Mononuclear cell (primary cell): ENCODE results near the gene IKZF1. TPM values are rescaled to one million over a fixed set of nuclear protein-coding genes. Genes with fewer than 3 reads are reported as not detected.

Source experiments
- H3K27me3 ChIP-seq: 2 replicates; pipeline ENCODE4 v1.6.0; 2011; ENCODE audit warnings: low read length, control low read depth; ENCODE audit not compliant: insufficient read depth
- H3K4me1 ChIP-seq: 2 replicates; pipeline ENCODE4 v1.5.1; 2011; ENCODE audit warnings: mild to moderate bottlenecking, low read length, control low read depth; ENCODE audit not compliant: insufficient read depth
- H3K4me3 ChIP-seq: 2 replicates; pipeline ENCODE4 v1.5.1; 2011; ENCODE audit warnings: mild to moderate bottlenecking, low read length, moderate library complexity
- H3K9me3 ChIP-seq: 2 replicates; pipeline ENCODE4 v1.5.1; 2011; ENCODE audit warnings: low read depth, mild to moderate bottlenecking, control low read depth, low read length
- total RNA-seq: library from RNA; depleted of rRNA; stranded (reverse); fragments of >200 nt; gene quantifications from one replicate; pipeline ENCODE4 v1.2.3, GENCODE V29; 2012

IKZF1 gene
- total RNA-seq, 1 donor: 231 TPM

- no peak overlapping the region for H3K4me3 ChIP-seq
- H3K4me1 ChIP-seq: peaks cover 100% of the 10 kb centered on the region
- H3K9me3 ChIP-seq: no peaks in the 10 kb centered on the region
These were observed 54.9 kb downstream of the IKZF1 start for GRCh38 chr7:50359258-50359994.

GRCh38 chr7:50359995-50360925 is 55.7 kb downstream of the IKZF1 start:
- no peaks in the 10 kb centered on the region for H3K27me3 ChIP-seq
- no peak overlapping the region for H3K4me3 ChIP-seq
- peaks cover 98% of the 10 kb centered on the region for H3K4me1 ChIP-seq
- H3K9me3 ChIP-seq: no peaks in the 10 kb centered on the region

More at GRCh38 chr7:50359258-50359994, 54.9 kb downstream of the IKZF1 start:
- no peaks in the 10 kb centered on the region for H3K27me3 ChIP-seq

DNA sequence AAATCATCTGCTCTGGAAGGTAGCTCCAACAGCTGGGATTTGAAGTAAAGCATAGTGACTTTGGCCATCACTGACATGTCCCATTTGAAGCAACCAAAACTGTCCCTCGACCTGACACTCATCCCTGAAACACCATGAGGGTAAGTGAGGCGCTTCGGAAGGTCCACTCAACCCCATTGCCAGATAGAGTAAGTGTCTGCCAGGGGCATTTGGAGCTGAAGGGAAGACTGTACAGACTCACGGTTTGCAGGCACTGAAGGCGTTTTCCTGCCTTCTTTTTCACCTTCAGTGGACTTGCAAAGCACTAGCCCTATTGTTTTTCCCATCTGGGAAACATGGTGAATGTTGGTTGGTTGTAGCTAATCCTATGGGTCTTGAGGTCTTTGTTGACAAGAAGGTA is 57.6 kb downstream of the IKZF1 start:
- no peaks in the 10 kb centered on the region for H3K27me3 ChIP-seq
- no peaks in the 10 kb centered on the region for H3K9me3 ChIP-seq
- no peak overlapping the region for H3K4me3 ChIP-seq
- peaks cover 86% of the 10 kb centered on the region for H3K4me1 ChIP-seq

DNA sequence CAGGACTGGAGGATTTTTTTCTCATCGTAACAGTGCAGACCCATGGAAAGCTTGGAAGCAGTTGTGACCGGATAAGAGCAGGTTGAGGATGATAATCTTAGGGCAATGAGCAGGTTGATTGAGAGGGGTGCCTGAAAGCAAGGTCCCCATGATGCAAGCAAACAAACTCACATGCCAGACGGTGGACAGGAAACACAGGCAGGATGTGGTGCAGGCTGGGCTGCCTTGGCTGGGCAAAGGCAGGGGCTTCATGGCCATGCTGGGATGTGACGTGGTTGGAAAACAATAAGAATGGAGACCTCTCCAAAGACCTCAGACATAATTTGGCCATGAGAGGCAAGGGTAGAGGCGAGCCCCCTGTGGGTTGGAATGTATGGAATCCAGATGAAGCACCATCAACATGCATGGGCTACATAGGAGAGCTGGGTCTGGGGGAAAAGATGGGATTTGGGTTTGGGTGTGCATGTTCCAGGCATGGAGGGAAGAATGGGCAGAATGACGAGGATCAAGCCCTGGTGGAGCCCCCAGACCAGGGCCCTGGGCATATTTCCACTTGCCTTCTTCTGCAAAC is 58.3 kb downstream of the IKZF1 start:
- no peaks in the 10 kb centered on the region for H3K9me3 ChIP-seq
- H3K27me3 ChIP-seq: no peaks in the 10 kb centered on the region
- peaks cover 84% of the 10 kb centered on the region for H3K4me1 ChIP-seq
- H3K4me3 ChIP-seq: no peak overlapping the region

DNA sequence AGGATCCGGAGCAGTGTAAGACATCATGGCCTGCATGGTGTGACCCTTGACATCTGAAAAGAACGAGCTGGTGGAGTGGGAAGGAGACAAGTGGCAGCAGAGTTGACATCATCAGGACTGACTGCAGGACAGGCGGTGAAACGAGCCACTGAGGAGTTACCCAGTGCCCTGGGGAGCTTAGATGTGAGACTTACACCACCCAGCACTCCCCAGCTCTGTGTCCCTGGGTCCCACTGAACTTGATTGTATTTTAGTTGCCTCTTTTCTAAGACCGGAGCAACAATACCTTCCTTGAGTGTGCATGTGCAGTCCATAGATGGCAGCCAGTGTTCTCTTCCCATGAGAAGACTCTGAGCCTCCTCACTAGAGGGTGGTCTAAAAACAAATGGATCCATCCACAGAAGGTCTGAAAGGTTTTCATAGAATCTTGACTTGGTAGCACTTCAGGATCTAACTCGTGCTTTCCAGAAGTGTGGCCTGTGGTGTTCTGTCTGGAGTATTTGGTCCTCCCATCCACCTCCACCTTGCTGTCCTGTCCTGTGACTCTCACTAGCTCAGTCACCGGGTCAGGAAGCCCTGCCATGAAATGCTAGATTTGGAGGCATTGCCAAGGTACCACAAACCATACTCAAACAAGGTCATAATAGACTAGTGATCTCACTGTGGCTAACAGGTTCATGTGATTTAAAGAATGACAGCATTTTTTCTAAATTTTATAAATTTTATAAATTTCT is 59.0 kb downstream of the IKZF1 start:
- no peak overlapping the region for H3K4me3 ChIP-seq
- no peaks in the 10 kb centered on the region for H3K27me3 ChIP-seq
- peaks cover 82% of the 10 kb centered on the region for H3K4me1 ChIP-seq
- H3K9me3 ChIP-seq: no peaks in the 10 kb centered on the region

GRCh38 chr7:50364645-50365044 is 60.1 kb downstream of the IKZF1 start:
- no peaks in the 10 kb centered on the region for H3K27me3 ChIP-seq
- no peak overlapping the region for H3K4me3 ChIP-seq
- H3K9me3 ChIP-seq: no peaks in the 10 kb centered on the region
- H3K4me1 ChIP-seq: peaks cover 71% of the 10 kb centered on the region

DNA sequence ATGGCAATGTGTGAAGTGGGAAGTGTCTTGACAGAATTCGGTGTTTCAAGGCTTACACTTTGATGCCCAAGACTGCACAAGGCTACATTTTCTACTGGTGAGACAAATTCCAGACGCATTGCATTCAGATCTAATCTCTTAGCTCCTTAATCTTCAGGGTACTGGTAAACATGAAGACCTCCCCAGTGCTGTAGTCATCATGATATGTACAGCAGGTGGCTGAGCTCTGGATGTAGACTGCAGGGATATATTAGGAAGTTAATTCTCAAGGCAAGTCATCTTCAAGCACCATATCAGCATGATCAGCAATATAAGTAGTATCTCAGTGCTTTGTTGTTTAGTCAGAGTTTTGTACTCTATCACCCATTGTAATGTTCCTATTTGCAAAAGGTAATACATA is 61.8 kb downstream of the IKZF1 start:
- Histone ChIP-seq H3K4me3 (no peak overlapping the region), H3K9me3 (no peaks in the 10 kb centered on the region), H3K4me1 (peaks cover 61% of the 10 kb centered on the region), H3K27me3 (no peaks in the 10 kb centered on the region)

GRCh38 chr7:50367100-50367499 is 62.6 kb downstream of the IKZF1 start:
- H3K4me1 ChIP-seq: peaks cover 61% of the 10 kb centered on the region
- H3K27me3 ChIP-seq: no peaks in the 10 kb centered on the region
- no peak overlapping the region for H3K4me3 ChIP-seq
- H3K9me3 ChIP-seq: no peaks in the 10 kb centered on the region

DNA sequence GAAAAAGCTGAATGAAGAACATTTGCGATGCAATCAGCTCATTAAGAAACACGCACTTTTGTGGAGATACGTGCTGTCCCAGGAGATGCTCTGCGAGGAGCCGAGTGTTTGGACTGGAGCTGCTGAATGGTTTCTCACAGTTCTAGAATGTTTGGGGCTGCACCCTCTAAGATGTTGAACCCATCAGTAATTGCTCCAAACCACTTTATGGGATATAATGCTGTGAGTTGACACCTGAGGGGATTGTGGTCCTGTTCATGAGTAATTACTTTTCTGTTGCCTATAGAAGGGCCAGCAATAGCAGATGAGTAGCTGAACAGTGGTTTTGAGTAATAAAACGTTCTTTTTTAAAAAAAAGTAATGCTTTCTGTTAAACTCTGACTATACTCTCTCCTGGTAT is 63.1 kb downstream of the IKZF1 start:
- H3K9me3 ChIP-seq: no peaks in the 10 kb centered on the region
- no peak overlapping the region for H3K4me3 ChIP-seq
- H3K27me3 ChIP-seq: no peaks in the 10 kb centered on the region
- peaks cover 61% of the 10 kb centered on the region for H3K4me1 ChIP-seq

DNA sequence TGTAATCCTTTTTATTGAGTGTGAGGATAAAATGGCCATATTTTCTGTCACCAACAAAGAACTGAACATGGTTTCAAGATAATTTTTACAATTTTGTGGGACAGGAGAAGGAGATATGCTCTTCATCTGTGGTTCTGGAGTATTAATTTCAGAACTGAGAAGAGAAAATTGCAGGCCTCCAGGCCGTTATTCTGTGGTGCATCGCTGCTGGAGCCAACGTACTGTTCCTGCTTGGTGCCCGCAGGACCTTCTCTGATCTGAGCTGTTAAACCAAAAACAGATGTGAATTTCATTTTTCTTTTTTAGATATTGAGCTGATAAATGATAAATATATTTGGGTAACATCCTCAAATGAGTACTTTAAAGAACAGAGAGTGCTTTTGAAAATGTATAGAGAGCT is 63.9 kb downstream of the IKZF1 start:
- H3K4me3 ChIP-seq: no peak overlapping the region
- no peaks in the 10 kb centered on the region for H3K9me3 ChIP-seq
- H3K4me1 ChIP-seq: peaks cover 61% of the 10 kb centered on the region
- H3K27me3 ChIP-seq: no peaks in the 10 kb centered on the region

DNA sequence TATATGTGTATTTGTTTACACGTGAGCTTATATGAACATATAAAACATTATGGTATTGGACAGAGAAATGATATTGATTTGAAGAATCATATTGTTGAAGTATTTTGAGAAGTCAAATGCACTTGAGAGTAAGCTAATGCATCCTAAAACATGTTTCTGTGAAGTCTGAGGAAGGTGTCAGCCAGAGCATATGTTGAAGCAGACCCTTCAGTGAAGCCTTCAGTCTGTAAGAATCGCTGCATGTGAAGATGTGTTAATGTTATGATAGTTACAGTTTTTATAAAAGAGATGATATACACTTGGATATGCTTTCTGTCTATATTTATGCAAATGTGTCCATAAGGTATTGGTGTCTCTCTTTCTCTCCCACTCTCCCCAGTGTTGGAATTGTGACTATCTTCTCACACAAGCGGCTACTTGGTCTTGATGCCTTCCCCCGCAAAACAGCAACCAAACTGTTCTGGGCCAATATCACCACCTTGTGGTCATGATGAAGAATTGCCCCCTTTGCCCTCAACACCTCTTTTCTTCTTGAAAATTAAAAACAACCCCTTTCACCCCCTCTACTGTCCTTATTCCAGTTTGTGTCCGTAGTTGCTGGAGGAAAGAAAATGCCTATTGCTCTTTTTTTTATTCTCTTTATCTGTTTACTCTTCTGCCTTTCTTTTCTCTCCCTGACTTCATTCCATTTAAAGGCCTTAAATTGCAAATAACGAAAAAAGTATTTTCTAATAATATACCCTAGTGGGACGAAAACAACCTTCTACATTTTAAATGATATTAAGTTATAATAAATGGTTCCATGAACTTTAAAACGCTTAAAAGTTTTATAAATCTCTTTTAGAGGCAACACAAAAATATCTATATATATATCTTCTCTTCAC is 64.9 kb downstream of the IKZF1 start:
- H3K27me3 ChIP-seq: no peaks in the 10 kb centered on the region
- no peaks in the 10 kb centered on the region for H3K9me3 ChIP-seq
- H3K4me1 ChIP-seq: peaks cover 59% of the 10 kb centered on the region
- H3K4me3 ChIP-seq: no peak overlapping the region

GRCh38 chr7:50370884-50371283 is 66.4 kb downstream of the IKZF1 start:
- Histone ChIP-seq H3K4me3 (no peak overlapping the region), H3K9me3 (no peaks in the 10 kb centered on the region), H3K27me3 (no peaks in the 10 kb centered on the region), H3K4me1 (peaks cover 54% of the 10 kb centered on the region)

DNA sequence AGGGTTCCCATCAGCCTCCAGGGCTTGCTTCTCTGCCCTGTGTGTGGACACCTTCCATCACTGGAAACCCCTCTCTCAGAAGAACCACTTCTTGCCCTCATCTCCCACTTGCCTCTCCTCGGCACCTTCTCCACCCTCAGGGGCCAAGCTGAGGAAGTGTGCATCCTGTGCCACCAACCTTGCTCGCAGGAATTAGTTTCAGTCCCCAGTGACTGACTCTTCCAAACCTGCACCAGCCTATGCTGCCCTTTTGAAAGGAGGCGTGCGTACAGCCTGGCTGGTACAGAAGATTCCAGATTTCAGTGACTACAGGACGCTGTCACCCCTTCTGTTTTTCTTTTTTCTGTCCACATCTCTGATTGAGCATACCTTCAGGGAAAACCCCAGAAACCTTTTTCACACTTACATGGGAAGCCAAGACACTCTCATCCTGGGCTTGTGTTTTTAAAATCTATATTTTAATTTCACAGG is 67.1 kb downstream of the IKZF1 start:
- no peaks in the 10 kb centered on the region for H3K27me3 ChIP-seq
- H3K4me1 ChIP-seq: peaks cover 54% of the 10 kb centered on the region
- H3K9me3 ChIP-seq: no peaks in the 10 kb centered on the region
- H3K4me3 ChIP-seq: no peak overlapping the region

DNA sequence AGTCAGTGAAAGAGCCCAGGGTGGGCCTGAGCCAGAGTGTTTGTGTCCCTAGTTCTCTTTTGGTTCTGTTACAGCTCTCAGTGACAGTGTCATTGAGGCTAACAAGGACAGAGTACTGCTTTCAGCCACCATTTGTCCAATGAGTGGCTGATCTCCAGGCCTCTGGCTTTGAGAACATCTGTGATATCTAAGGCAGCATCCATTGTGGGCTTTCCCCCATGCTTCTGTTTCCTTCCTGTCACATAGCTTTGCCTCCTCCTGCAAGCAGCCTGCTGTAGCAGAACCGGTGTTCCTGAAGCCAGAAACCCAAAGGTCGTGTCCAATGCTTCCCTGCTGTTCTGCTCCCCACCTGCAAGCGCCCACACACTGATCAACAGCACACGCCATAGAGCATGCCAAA is 68.4 kb downstream of the IKZF1 start:
- Histone ChIP-seq H3K4me3 (no peak overlapping the region), H3K27me3 (no peaks in the 10 kb centered on the region), H3K9me3 (no peaks in the 10 kb centered on the region), H3K4me1 (peaks cover 49% of the 10 kb centered on the region)
